Sigmoid colon (tissue), 7 donors: ENCODE results near the gene EN2. TPM values are rescaled to one million over a fixed set of nuclear protein-coding genes. Genes with fewer than 3 reads are reported as not detected.

ENCODE experiments used
- DNase-seq: peaks from one replicate; pipeline ENCODE4 v3.0.0-alpha.2; 2019
- H3K27ac ChIP-seq, 4 donors: fragments of 200-600 bp; sonication (generic); one replicate each; pipeline ENCODE4 v1.5.1; 2016 to 2019; ENCODE audit warnings: mild to moderate bottlenecking in 1 of 4
- H3K27me3 ChIP-seq, 3 donors: fragments of 200-600 bp; sonication (generic); one replicate each; pipeline ENCODE4 v1.5.1; 2019; ENCODE audit warnings: mild to moderate bottlenecking in 1 of 3
- H3K36me3 ChIP-seq, 4 donors: fragments of 200-600 bp; sonication (generic); one replicate each; pipeline ENCODE4 v1.5.1; 2016 to 2019
- H3K4me1 ChIP-seq, 4 donors: fragments of 200-600 bp; sonication (generic); one replicate each; pipeline ENCODE4 v1.5.1; 2017 to 2019
- H3K4me3 ChIP-seq, 4 donors: fragments of 200-600 bp; sonication (generic); one replicate each; pipeline ENCODE4 v1.5.1; 2017 to 2019; ENCODE audit warnings: mild to moderate bottlenecking in 2 of 4, moderate library complexity in 1 of 4
- H3K9me3 ChIP-seq, 4 donors: fragments of 200-600 bp in 3 of 4; sonication (generic) in 3 of 4; one replicate each; pipeline versions ENCODE4 v1.5.1 to v1.6.1; 2013 to 2019
- EP300 ChIP-seq, 4 donors: sonication (generic); formaldehyde crosslinking; IDR thresholded peaks; one replicate each; pipeline ENCODE4 v1.6.1; 2017; ENCODE audit warnings: antibody characterized with exemption in 4 of 4
- POLR2A ChIP-seq, 2 donors: fragments of 450-650 bp; IDR thresholded peaks; one replicate each; pipeline ENCODE4 v1.6.1; 2016; ENCODE audit warnings: antibody characterized with exemption in 2 of 2, mild to moderate bottlenecking in 2 of 2, moderate library complexity in 2 of 2
- POLR2AphosphoS5 ChIP-seq, 4 donors: sonication (generic); formaldehyde crosslinking; IDR thresholded peaks; one replicate each; pipeline ENCODE4 v1.6.1; 2017; ENCODE audit warnings: antibody characterized with exemption in 4 of 4
- WGBS, 2 donors: extraction: QIAGEN DNeasy Blood & Tissue Kit; methylation state at CpG; one replicate each; pipeline ENCODE4 v1.1.7; 2013; 5-methylcytosine and 5-hydroxymethylcytosine counted together
- intact Hi-C: fragments of 100-400 bp; cut with DNase I; formaldehyde crosslinking; loops from one replicate; pipeline ENCODE4 v1.15.1; 2023
- polyA plus RNA-seq, 3 donors: library from polyadenylated mRNA; stranded (reverse); fragments of 200-250 nt; gene quantifications; one replicate each; pipeline ENCODE4 v1.2.3, GENCODE V29; 2013
- total RNA-seq, 4 donors: library from RNA; depleted of rRNA; stranded (reverse); fragments of >200 nt; gene quantifications; one replicate each; pipeline ENCODE4 v1.1.0, GENCODE V29; 2016
- TF ChIP-seq, protein P1 (sequence below), 4 experiments: fragments of 450-650 bp in 3 of 4; fragments of 200-600 bp in 1 of 4; IDR thresholded peaks; one replicate each; pipeline ENCODE4 v1.5.1; 2016 to 2019; ENCODE audit warnings: antibody characterized with exemption in 4 of 4, mild to moderate bottlenecking in 3 of 4, moderate library complexity in 2 of 4
- donor health status: healthy with polysubstance abuse.
- donor health status: Bipolar disorder and iron deficiency.
- donor health status: healthy.

The EN2 gene
- total and polyA plus RNA-seq, 7 donors = 0.14 to 0.16 TPM; not detected in 5

DNA sequence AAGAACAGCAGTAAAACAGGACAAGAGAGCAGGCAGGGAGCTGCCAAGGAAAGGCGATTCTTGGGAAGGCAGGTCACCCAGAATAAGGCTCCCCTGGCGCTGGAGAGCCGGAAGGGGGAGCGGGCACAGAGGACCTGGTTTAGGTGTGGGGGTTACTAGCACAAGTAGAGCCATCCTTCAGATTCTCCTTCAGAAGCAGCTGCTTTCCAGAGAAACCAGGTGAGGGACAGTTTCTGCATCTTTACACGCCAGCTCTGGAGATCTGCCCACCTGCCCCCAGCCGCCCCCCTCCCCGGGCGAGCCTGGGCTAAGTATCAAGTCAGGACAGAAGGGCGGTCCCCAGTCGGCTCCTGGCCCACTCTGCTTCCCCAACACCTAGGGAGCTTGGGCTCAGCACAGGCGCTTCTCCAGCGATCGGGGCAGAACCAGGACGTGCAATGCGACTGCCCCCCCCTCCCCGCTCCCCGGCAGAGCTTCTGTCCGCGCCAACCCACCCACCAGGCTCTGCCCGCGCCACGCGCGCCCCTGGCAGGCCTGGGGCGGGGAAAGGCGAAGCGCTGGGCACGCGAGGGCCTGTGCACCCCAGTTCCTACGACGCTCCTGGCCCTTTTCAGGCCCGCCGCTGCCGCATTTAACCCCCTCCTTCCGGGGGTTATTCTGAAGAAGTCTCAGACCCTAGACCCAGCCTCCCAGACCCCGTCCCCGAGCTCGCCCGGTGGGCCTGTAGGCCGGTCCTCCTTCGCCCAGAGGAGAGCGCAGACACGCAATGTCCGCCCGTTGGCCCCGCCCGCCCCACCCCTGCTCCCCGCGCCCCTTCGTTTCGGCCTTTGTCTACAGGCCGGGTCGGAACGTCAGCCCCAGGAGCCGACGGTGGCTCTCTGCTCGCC, 4.4 kb upstream of the EN2 start:
- H3K9me3 ChIP-seq = no peaks in the 10 kb centered on the region
- no peak for TF ChIP-seq EP300 (IDR thresholded peaks at IDR 0.05)
- TF ChIP-seq POLR2A (IDR thresholded peaks at IDR 0.05) = no peak
- TF ChIP-seq, protein P1, sequence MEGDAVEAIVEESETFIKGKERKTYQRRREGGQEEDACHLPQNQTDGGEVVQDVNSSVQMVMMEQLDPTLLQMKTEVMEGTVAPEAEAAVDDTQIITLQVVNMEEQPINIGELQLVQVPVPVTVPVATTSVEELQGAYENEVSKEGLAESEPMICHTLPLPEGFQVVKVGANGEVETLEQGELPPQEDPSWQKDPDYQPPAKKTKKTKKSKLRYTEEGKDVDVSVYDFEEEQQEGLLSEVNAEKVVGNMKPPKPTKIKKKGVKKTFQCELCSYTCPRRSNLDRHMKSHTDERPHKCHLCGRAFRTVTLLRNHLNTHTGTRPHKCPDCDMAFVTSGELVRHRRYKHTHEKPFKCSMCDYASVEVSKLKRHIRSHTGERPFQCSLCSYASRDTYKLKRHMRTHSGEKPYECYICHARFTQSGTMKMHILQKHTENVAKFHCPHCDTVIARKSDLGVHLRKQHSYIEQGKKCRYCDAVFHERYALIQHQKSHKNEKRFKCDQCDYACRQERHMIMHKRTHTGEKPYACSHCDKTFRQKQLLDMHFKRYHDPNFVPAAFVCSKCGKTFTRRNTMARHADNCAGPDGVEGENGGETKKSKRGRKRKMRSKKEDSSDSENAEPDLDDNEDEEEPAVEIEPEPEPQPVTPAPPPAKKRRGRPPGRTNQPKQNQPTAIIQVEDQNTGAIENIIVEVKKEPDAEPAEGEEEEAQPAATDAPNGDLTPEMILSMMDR (IDR thresholded peaks at IDR 0.05) = no peak
- no peak for TF ChIP-seq POLR2AphosphoS5 (IDR thresholded peaks at IDR 0.05)
- H3K27ac ChIP-seq = no peak overlapping the region
- intact Hi-C loops = no loop called here
- no peaks in the 10 kb centered on the region for H3K36me3 ChIP-seq
- peaks cover 0 to 70% (median 51%) of the 10 kb centered on the region in 4 donors for H3K4me1 ChIP-seq
- H3K4me3 ChIP-seq = no peak overlapping the region
- WGBS, 2 donors = 5% methylated on average over 57 of the region's 57 CpGs
- H3K27me3 ChIP-seq = peaks cover 88 to 97% (median 93%) of the 10 kb centered on the region in 3 donors
- no peak for DNase-seq

DNA sequence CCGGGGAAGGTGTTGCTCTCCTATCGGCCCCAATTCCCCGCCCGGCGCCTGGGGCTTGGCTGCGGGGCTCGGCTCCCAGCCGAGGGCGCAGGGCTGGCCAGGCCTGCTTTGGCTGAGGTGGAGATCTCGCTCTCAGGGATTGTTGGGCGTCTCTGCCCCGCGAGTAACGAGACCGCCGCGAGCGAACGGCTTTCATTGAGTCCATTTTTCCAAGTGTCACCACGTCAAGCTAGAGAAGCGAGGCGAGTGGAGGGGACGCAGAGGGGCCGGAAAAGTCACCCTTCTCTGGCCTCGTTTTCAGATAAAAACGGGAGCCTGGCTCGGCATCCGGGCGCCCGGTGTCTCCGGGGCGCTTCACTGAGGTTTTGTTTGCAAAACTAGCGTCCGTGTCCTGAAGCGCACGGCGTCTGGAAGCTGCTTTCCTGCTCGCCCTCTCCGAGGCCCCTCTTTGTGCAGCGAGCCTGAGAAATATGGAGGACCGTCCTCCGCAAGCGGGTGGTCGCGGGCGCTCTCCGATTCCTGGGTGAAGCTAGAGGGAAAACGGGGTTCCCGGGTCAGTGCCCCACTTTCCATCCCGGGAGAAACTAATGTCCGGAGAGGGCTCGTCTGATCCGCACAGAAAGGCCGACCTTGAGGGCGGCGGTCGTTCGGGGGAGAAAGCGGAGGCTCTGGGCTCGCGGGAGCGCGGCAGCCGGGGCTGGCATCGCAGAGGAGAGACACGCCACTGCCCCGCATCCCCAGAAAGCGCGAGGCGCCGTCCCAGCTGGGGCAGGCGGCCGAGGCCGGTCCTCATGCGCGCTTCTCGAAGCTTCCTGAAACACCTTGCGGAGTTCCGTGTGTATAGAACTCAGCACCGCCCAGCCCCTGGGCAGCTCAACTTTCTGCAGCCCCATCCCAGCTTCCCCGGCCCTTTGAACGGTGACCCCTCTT, 3.5 kb upstream of the EN2 start:
- TF ChIP-seq POLR2A (IDR thresholded peaks at IDR 0.05) (no peak), POLR2AphosphoS5 (IDR thresholded peaks at IDR 0.05) (no peak), EP300 (IDR thresholded peaks at IDR 0.05) (no peak)
- TF ChIP-seq, protein P1 (IDR thresholded peaks at IDR 0.05) = no peak
- no peak overlapping the region for H3K4me3 ChIP-seq
- peaks cover 0 to 68% (median 52%) of the 10 kb centered on the region in 4 donors for H3K4me1 ChIP-seq
- peaks cover 88 to 97% (median 93%) of the 10 kb centered on the region in 3 donors for H3K27me3 ChIP-seq
- 4 to 6% methylated on average over 82 of the region's 82 CpGs for WGBS, 2 donors
- intact Hi-C loops = no loop called here
- H3K36me3 ChIP-seq = no peaks in the 10 kb centered on the region
- no peak for DNase-seq
- no peak overlapping the region for H3K27ac ChIP-seq
- no peaks in the 10 kb centered on the region for H3K9me3 ChIP-seq

DNA sequence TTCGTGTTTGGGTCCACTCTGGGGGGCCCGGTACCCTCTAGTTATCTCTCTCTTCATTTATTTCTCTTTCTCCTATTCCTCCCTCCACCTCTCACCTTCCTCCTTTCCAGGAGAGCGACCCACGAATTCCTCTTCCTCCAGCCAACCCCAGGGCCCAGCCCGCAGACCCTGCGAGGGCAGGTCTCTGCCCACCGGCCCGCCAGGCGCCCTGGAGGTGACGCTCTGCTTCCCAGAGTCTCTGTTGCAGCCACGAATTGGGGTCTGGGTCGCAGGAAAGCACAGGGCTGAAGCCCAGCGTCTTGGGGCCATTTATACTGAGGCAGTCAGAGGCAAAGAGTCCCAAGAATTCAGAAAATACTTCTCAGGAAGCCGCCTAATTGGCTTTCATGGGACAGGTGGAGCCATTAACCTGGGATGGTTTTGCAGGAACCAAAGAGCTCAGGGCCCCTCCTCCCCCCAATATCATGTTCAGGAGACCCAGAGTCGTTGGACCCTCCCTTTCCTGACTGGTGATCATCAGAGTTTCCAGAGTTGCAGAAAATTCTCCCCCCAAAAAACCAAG, 2.7 kb upstream of the EN2 start:
- Histone ChIP-seq H3K4me3 (no peak overlapping the region), H3K27me3 (peaks cover 87 to 97% (median 93%) of the 10 kb centered on the region in 3 donors), H3K9me3 (no peaks in the 10 kb centered on the region), H3K36me3 (no peaks in the 10 kb centered on the region), H3K27ac (no peak overlapping the region), H3K4me1 (peaks cover 0 to 64% (median 50%) of the 10 kb centered on the region in 4 donors)
- DNase-seq = no peak
- 6 to 11% methylated on average over 15 of the region's 15 CpGs for WGBS, 2 donors
- intact Hi-C loops = no loop called here
- TF ChIP-seq POLR2A (IDR thresholded peaks at IDR 0.05) = no peak
- TF ChIP-seq, protein P1 (IDR thresholded peaks at IDR 0.05) = no peak
- no peak for TF ChIP-seq POLR2AphosphoS5 (IDR thresholded peaks at IDR 0.05)
- TF ChIP-seq EP300 (IDR thresholded peaks at IDR 0.05) = no peak

DNA sequence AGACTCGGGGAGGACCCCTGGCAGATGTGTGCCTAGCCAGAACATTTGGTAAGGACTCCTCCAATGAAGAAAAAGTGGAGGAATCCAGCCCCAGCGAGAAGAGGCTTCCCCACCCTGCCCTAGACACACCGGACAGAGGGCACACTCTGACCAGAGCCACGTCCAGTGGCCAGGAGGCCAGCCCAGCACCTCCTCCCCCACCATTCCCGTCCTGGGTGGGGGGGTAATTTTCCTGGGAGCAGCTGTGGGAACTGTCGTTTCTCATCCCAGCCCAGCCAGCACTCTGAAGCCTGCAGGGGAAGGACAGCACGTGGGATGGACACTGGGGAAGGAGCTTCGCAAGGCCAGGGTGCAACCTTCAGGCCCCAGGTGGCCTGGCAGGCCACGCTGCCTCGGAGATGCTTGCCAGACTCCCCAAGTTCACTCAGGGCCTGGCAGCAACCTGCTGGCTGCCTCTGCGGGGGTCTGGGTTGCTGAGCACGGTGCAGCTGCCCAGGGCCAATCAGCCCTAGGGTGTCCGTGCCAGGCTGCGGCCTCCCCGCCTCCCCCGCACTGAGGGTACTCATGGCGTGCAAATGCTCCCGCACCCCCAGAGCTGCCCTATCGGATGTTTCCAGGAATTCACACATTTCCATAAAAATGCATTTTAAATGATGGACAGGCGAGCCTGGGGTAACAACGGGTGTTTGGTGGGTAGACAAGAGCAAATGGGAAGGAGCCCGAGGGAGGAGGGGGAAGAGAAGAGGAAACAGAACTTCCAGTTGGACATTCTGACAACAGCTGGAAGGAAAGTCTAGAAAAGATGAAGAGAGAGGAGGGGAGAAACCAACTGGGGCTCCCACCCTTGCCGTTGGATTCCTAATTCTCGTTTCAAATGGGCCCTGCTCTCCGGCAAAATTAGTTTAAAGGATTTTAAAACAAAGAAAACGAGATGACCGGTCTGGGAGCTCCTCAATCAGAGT, 1.9 kb upstream of the EN2 start:
- peak overlapping the region in 1 of 4 donors; percentile 40 for H3K4me3 ChIP-seq
- no peak for DNase-seq
- H3K4me1 ChIP-seq = peaks cover 0 to 57% (median 50%) of the 10 kb centered on the region in 4 donors
- H3K36me3 ChIP-seq = no peaks in the 10 kb centered on the region
- TF ChIP-seq EP300 (IDR thresholded peaks at IDR 0.05) = no peak
- no peak for TF ChIP-seq POLR2A (IDR thresholded peaks at IDR 0.05)
- no peak for TF ChIP-seq POLR2AphosphoS5 (IDR thresholded peaks at IDR 0.05)
- TF ChIP-seq, protein P1 (IDR thresholded peaks at IDR 0.05) = no peak
- WGBS, 2 donors = 8 to 9% methylated on average over 27 of the region's 27 CpGs
- no peak overlapping the region for H3K27ac ChIP-seq
- H3K9me3 ChIP-seq = no peaks in the 10 kb centered on the region
- H3K27me3 ChIP-seq = peaks cover 88 to 97% (median 93%) of the 10 kb centered on the region in 3 donors
- intact Hi-C loops = no loop called here
